GM06990 (cell line): Measurements from ENCODE around the gene MOB3B.

Experiments used
- DNase-seq: peaks from one replicate; pipeline ENCODE4 v3.0.0-alpha.2; 2011; ENCODE audit not compliant: insufficient read length; ENCODE audit errors: extremely low read depth
- H3K27me3 ChIP-seq: replicated peaks from 2 replicates; pipeline ENCODE4 v1.6.0; 2011; ENCODE audit warnings: low read length; ENCODE audit not compliant: control insufficient read depth, insufficient read depth
- H3K36me3 ChIP-seq: 2 replicates; pipeline ENCODE4 v1.5.1; 2011; ENCODE audit warnings: low read length; ENCODE audit not compliant: control insufficient read depth, insufficient read depth
- H3K4me3 ChIP-seq: replicated peaks from 2 replicates; pipeline ENCODE4 v1.5.1; 2011; ENCODE audit warnings: low read depth, mild to moderate bottlenecking, control low read depth, low read length
- TF ChIP-seq, protein P1 (sequence below): IDR thresholded peaks from 2 replicates; pipeline ENCODE4 v1.5.1; 2011; ENCODE audit warnings: low read length, control low read depth, mild to moderate bottlenecking, inconsistent platforms; ENCODE audit not compliant: insufficient read depth, poor library complexity, severe bottlenecking

Gene MOB3B

DNA sequence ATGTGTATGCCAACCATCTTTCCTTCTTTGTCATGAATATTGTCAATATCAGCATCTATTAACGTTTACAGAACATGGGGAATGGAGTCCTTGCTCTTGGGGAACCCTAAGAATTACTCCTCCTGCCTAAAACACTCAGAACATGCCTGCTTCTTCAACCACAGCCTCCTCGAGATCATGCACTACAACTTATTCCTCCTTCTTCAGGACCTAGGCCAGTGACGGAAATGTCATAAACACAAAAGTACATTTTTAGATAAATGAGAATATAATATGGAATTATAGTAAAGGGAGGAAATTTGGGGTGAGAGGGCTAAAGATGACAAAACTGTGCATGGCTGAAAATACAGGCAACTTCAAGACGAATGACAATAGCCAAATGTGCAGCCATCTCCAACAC is 8.6 kb downstream of the MOB3B start:
- Histone ChIP-seq H3K27me3 (no peaks in the 10 kb centered on the region), H3K4me3 (no peak overlapping the region), H3K36me3 (no peaks in the 10 kb centered on the region)
- DNase-seq = no peak
- TF ChIP-seq, protein P1, sequence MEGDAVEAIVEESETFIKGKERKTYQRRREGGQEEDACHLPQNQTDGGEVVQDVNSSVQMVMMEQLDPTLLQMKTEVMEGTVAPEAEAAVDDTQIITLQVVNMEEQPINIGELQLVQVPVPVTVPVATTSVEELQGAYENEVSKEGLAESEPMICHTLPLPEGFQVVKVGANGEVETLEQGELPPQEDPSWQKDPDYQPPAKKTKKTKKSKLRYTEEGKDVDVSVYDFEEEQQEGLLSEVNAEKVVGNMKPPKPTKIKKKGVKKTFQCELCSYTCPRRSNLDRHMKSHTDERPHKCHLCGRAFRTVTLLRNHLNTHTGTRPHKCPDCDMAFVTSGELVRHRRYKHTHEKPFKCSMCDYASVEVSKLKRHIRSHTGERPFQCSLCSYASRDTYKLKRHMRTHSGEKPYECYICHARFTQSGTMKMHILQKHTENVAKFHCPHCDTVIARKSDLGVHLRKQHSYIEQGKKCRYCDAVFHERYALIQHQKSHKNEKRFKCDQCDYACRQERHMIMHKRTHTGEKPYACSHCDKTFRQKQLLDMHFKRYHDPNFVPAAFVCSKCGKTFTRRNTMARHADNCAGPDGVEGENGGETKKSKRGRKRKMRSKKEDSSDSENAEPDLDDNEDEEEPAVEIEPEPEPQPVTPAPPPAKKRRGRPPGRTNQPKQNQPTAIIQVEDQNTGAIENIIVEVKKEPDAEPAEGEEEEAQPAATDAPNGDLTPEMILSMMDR = no peak

DNA sequence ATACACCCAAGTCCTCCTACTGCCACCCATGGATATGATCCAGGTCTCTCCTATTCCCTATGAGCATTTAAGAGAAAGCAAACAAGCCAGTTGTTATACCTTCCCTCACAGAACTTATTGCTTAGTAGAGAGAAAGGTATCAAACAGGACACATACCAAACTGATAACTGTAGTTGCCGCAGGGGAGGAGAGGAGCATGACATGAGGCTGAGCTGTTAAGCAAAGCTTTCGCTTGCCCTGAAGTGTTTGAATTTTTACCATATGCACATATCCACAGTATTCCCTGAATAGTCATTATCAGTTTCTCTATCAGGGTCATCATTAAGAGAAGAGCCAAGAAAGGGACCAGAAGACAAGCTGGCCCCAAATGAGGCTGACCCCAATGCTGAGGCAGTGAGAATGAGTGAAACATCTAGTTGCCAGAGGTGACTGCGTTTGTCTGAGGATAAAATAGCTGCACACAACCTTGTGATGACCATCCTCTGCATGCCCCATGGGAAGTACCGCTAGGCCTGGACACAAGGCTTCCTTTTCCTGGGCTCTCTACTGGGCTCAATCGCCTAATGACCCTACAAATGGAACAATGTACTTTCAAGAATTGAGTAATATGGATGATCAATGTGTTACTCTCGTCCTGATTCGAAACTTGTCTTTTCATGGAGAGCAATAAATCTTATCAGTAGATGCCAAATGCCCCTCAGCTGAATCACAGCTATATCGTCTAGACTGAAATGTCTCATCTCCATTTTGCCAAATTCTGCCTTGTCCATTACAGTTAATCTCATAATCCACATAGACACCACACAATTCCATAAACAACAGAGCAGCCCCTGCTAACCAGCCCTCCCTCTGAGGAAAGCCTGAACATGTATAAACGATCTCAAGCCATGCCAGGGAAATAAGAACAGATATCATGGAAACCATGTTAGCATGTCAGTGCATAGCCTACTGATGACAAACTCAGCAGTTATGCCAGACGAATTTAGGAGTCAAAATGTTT is 9.8 kb downstream of the MOB3B start:
- no peaks in the 10 kb centered on the region for H3K36me3 ChIP-seq
- no peak for DNase-seq
- H3K27me3 ChIP-seq = no peaks in the 10 kb centered on the region
- H3K4me3 ChIP-seq = no peak overlapping the region
- TF ChIP-seq, protein P1 = no peak

DNA sequence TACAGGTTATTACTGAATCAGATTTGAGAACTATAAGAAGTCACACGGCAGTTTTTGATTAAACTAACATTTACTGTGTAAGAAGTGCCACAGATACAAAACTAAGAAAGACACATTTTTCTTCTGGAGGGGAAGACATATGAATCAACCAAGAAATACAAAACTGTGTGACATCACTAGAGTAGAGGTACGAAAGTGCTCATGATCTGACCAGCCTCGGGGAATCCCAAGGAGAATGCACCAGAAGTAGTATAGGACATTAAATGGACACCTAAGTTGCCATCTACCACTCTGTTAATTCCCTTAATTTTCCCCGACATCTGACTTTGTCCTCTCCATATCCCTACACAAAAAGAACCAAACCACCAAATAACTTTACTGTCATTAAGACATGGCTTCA is 10.8 kb downstream of the MOB3B start:
- H3K4me3 ChIP-seq = no peak overlapping the region
- DNase-seq = no peak
- TF ChIP-seq, protein P1 = no peak
- no peaks in the 10 kb centered on the region for H3K36me3 ChIP-seq
- no peaks in the 10 kb centered on the region for H3K27me3 ChIP-seq

DNA sequence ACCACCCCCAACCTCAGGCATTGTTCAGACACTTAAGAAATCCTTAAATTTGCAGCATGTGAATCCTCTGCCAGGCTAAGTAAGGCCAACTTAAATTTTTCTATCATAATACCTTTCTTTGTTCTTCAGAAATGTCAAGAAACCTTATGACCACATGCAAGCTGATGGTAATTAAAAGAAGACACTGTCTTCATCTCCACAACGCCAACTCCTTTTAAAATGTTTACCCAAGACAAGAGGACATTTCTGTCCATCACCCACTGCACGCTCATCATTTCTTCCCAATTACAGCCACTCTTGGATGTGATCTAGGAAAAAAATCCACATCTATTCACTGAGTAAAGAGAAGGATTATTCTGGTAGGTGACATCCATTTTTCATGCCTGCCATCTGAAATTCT is 11.6 kb downstream of the MOB3B start:
- H3K36me3 ChIP-seq = no peaks in the 10 kb centered on the region
- TF ChIP-seq, protein P1 = no peak
- DNase-seq = no peak
- H3K27me3 ChIP-seq = no peaks in the 10 kb centered on the region
- H3K4me3 ChIP-seq = no peak overlapping the region

DNA sequence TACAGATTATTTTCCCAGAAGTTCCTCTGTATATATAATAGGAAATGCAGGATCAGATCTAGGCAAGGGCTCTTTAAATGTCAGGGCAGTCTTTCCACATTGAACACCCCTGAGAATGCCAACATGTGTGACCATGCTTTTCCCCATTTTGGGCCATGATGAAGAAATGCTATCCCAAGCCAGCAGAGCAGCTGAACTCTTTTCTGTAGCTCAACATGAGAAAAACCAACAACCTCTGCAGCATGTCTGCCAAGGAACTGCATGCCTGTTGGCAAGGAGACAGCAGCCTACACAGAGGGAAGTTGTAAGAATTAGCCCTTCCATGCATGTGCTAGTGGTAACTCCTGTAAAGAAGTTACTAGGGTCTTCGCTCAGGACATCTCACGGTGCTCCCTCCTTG is 15.1 kb downstream of the MOB3B start:
- Histone ChIP-seq H3K36me3 (no peaks in the 10 kb centered on the region), H3K4me3 (no peak overlapping the region), H3K27me3 (no peaks in the 10 kb centered on the region)
- no peak for DNase-seq
- TF ChIP-seq, protein P1 = no peak
